Neural cell (in vitro differentiated cells): ENCODE results near the gene GLB1L2. TPM values are rescaled to one million over a fixed set of nuclear protein-coding genes. Genes with fewer than 3 reads are reported as not detected.

Experiments
- H2AFZ ChIP-seq: fragments of 200-600, 300-800 bp; sonication (generic), shearing (Covaris generic); 2 replicates; pipeline ENCODE4 v1.6.0; 2014; ENCODE audit warnings: low read depth, mild to moderate bottlenecking, antibody characterized with exemption, low read length, moderate library complexity
- H3F3A ChIP-seq: fragments of 200-600 bp; shearing (Covaris generic); 2 replicates; pipeline ENCODE4 v1.6.1; 2016; ENCODE audit warnings: mild to moderate bottlenecking, moderate library complexity, mixed read lengths, antibody characterized with exemption, low read length; ENCODE audit not compliant: insufficient read depth, poor library complexity, severe bottlenecking
- H3K27ac ChIP-seq: fragments of 200-600, 300-800 bp; sonication (generic), shearing (Covaris generic); 2 replicates; pipeline ENCODE4 v1.5.1; 2014; ENCODE audit warnings: mild to moderate bottlenecking, low read length, moderate library complexity
- H3K27me3 ChIP-seq: fragments of 300-800, 200-600 bp; sonication (generic), shearing (Covaris generic); 2 replicates; pipeline ENCODE4 v1.6.0; 2014; ENCODE audit warnings: mild to moderate bottlenecking, low read depth, low read length, moderate library complexity; ENCODE audit not compliant: insufficient read depth
- H3K36me3 ChIP-seq: fragments of 300-800, 200-600 bp; sonication (generic), shearing (Covaris generic); 2 replicates; pipeline ENCODE4 v1.5.1; 2014; ENCODE audit warnings: mild to moderate bottlenecking, antibody characterized with exemption, low read length, moderate library complexity; ENCODE audit not compliant: insufficient read depth
- H3K4me2 ChIP-seq: fragments of 300-800, 200-600 bp; sonication (generic), shearing (Covaris generic); 2 replicates; pipeline ENCODE4 v1.6.0; 2014; ENCODE audit warnings: mild to moderate bottlenecking, low read length
- H3K4me3 ChIP-seq: fragments of 300-800, 200-600 bp; sonication (generic), shearing (Covaris generic); 2 replicates; pipeline ENCODE4 v1.5.1; 2014; ENCODE audit warnings: mild to moderate bottlenecking, low read length, moderate library complexity
- H3K79me2 ChIP-seq: fragments of 200-600 bp; shearing (Covaris generic); replicated peaks from 2 replicates; pipeline ENCODE4 v1.6.0; 2014; ENCODE audit warnings: mild to moderate bottlenecking, low read length, moderate library complexity; ENCODE audit not compliant: insufficient read depth
- H3K9ac ChIP-seq: fragments of 300-800, 200-600 bp; sonication (generic), shearing (Covaris generic); 2 replicates; pipeline ENCODE4 v1.6.1; 2016; ENCODE audit warnings: mild to moderate bottlenecking, low read length, mixed read lengths
- H3K9me2 ChIP-seq: fragments of 200-600 bp; shearing (Covaris generic); 2 replicates; pipeline ENCODE4 v1.6.1; 2016; ENCODE audit warnings: mild to moderate bottlenecking, low read length, mixed read lengths; ENCODE audit not compliant: insufficient read depth
- H3K9me3 ChIP-seq: fragments of 200-600, 300-800 bp; sonication (generic), shearing (Covaris generic); 2 replicates; pipeline ENCODE4 v1.6.1; 2016; ENCODE audit warnings: mild to moderate bottlenecking, mixed run types, low read length, moderate library complexity, mixed read lengths
- H4K20me1 ChIP-seq: fragments of 200-600 bp; shearing (Covaris generic); 2 replicates; pipeline ENCODE4 v1.6.1; 2016; ENCODE audit warnings: mild to moderate bottlenecking, mixed run types; ENCODE audit not compliant: insufficient read depth
- CTCF ChIP-seq: fragments of 450-650 bp; IDR thresholded peaks from 2 replicates; pipeline ENCODE4 v1.5.1; 2014; ENCODE audit warnings: antibody characterized with exemption, mild to moderate bottlenecking, moderate library complexity; ENCODE audit not compliant: poor library complexity, severe bottlenecking
- EP300 ChIP-seq: fragments of 450-650 bp; conservative IDR thresholded peaks from 2 replicates; pipeline ENCODE4 v1.6.1; 2014; ENCODE audit warnings: antibody characterized with exemption, mild to moderate bottlenecking, moderate library complexity; ENCODE audit not compliant: poor library complexity, severe bottlenecking
- EZH2 ChIP-seq: fragments of 200-600, 300-800 bp; shearing (Covaris generic), sonication (generic); IDR thresholded peaks from 2 replicates; pipeline ENCODE4 v1.6.1; 2014; ENCODE audit warnings: antibody characterized with exemption, low read length, borderline replicate concordance, mild to moderate bottlenecking; ENCODE audit not compliant: insufficient read depth, poor library complexity, severe bottlenecking
- MXI1 ChIP-seq: fragments of 450-650 bp; conservative IDR thresholded peaks from 2 replicates; pipeline ENCODE4 v1.6.1; 2014; ENCODE audit warnings: antibody characterized with exemption, mild to moderate bottlenecking; ENCODE audit not compliant: poor library complexity, severe bottlenecking
- POLR2AphosphoS5 ChIP-seq: IDR thresholded peaks from 2 replicates; pipeline ENCODE4 v1.6.1; 2012
- RAD21 ChIP-seq: fragments of 450-650 bp; conservative IDR thresholded peaks from 2 replicates; pipeline ENCODE4 v1.6.1; 2014; ENCODE audit warnings: antibody characterized with exemption, mild to moderate bottlenecking, moderate library complexity
- REST ChIP-seq: IDR thresholded peaks from 2 replicates; pipeline ENCODE4 v1.6.1; 2012; ENCODE audit warnings: borderline replicate concordance
- SMC3 ChIP-seq: fragments of 450-650 bp; conservative IDR thresholded peaks from 2 replicates; pipeline ENCODE4 v1.6.1; 2014; ENCODE audit warnings: antibody characterized with exemption, mild to moderate bottlenecking, moderate library complexity; ENCODE audit not compliant: poor library complexity
- TAF1 ChIP-seq: IDR thresholded peaks from 2 replicates; pipeline ENCODE4 v1.6.1; 2012; ENCODE audit warnings: low read depth
- polyA plus RNA-seq: library from polyadenylated mRNA; depleted of rRNA; stranded (reverse); fragments of >200 nt; gene quantifications from 2 replicates; pipeline ENCODE4 v1.2.3, GENCODE V29; 2014

GLB1L2 gene
- polyA plus RNA-seq, 1 donor from 2014 or later: 1.6 TPM

GRCh38 chr11:134391656-134392055 lies 59.9 kb downstream of the GLB1L2 start:
- no peak overlapping the region for H3K9ac ChIP-seq
- H2AFZ ChIP-seq: no peak overlapping the region
- H3K9me2 ChIP-seq: no peaks in the 10 kb centered on the region
- no peaks in the 10 kb centered on the region for H3K79me2 ChIP-seq
- no peaks in the 10 kb centered on the region for H3K27me3 ChIP-seq
- no peak overlapping the region for H3K4me3 ChIP-seq
- H3K9me3 ChIP-seq: no peaks in the 10 kb centered on the region
- TF ChIP-seq CTCF (no peak), EP300 (no peak), MXI1 (no peak), TAF1 (no peak), POLR2AphosphoS5 (no peak), SMC3 (no peak)
- no peaks in the 10 kb centered on the region for H3K36me3 ChIP-seq
- H4K20me1 ChIP-seq: no peaks in the 10 kb centered on the region
- no peaks in the 10 kb centered on the region for H3F3A ChIP-seq
- H3K27ac ChIP-seq: no peak overlapping the region
- no peak overlapping the region for H3K4me2 ChIP-seq

DNA sequence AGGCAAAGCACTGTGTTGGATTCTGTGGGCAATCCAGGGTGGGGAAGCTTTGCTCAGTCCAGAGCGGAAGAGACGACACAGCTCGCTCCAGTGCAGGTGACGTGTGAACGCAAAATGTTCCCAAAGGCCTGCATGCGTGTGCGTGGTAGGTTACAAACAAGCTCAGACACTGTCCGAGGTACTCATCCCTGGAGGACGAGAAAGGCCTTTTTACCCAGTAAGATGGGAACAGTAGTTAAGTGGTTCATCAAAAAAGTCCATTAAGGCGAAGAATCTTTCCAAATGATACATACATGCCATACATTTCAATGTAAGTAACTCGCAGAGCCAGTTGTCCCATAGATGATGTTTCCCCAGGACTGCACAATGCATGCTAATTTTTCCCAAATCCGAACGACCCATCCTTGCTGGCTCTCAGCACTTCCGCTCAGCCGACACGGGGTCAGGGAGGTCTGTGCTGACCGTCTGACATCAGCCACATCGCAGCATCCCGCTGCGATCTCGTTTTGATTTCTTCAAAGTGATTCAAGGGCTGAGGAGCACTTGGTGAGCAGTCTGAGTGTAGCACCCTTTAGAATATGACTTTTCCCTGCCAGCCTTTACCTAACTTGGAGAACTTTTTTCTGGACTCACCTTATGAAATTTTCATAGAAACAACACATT lies 61.3 kb downstream of the GLB1L2 start:
- H3K4me3 ChIP-seq: no peak overlapping the region
- no peak overlapping the region for H2AFZ ChIP-seq
- H3K27me3 ChIP-seq: no peaks in the 10 kb centered on the region
- no peak overlapping the region for H3K27ac ChIP-seq
- H3K79me2 ChIP-seq: peaks cover 5% of the 10 kb centered on the region
- no peaks in the 10 kb centered on the region for H3F3A ChIP-seq
- no peaks in the 10 kb centered on the region for H3K36me3 ChIP-seq
- H3K9me2 ChIP-seq: no peaks in the 10 kb centered on the region
- no peak for TF ChIP-seq EZH2
- TF ChIP-seq REST: no peak
- TF ChIP-seq TAF1: no peak
- no peak for TF ChIP-seq CTCF
- TF ChIP-seq MXI1: no peak
- no peak for TF ChIP-seq SMC3
- TF ChIP-seq EP300: no peak
- TF ChIP-seq RAD21: no peak
- no peak for TF ChIP-seq POLR2AphosphoS5
- H3K9me3 ChIP-seq: no peaks in the 10 kb centered on the region
- H4K20me1 ChIP-seq: no peaks in the 10 kb centered on the region
- H3K4me2 ChIP-seq: no peak overlapping the region
- H3K9ac ChIP-seq: no peak overlapping the region
